Measurements from ENCODE around the gene FARS2. TPM values are rescaled to one million over a fixed set of nuclear protein-coding genes. Genes with fewer than 3 reads are reported as not detected.
A peak's percentile ranks its signal among the peaks of the same experiment; 100 is the strongest.

FARS2 gene
- total and polyA plus RNA-seq, 4 donors = 9.2 to 31.4 (median 19.4) TPM

DNA sequence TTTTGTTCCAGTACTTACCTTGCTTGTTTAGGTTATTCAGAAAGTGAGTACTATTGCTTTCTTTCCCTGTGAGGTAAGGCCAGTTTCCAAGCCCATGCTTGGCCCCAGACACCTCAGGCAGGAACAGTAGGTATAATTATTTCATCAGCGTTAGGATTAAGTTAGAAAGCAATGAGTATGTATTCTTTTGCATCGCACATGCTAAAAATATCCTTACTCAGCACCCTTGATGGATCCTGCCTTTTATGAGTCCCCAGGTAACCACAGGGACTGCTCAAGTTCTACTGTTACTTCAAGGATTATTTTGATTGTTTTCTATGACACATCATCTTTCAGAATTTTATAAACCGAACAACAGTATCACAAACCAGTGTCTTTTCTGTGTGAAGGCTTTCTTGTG lies 128.9 kb downstream of the FARS2 start:
- Histone ChIP-seq H3K9ac (ENCODE audit: insufficient read depth in 1 of 2, low read length in 2 of 2) (no peak overlapping the region), H3K36me3 (ENCODE audit: control insufficient read depth in 4 of 4, insufficient read depth in 4 of 4, low read length in 4 of 4) (no peaks in the 10 kb centered on the region), H3K9me3 (ENCODE audit: control insufficient read depth in 4 of 4, insufficient read depth in 3 of 4, low read length in 3 of 4) (no peaks in the 10 kb centered on the region), H3K27me3 (ENCODE audit: control insufficient read depth in 3 of 3, insufficient read depth in 3 of 3, low read length in 2 of 3) (no peaks in the 10 kb centered on the region), H3K4me1 (ENCODE audit: control insufficient read depth in 5 of 5, insufficient read depth in 5 of 5, low read length in 5 of 5) (peaks cover 0 to 3% (median 0%) of the 10 kb centered on the region in 5 donors), H3K4me3 (no peak overlapping the region), H3K27ac (ENCODE audit: low read depth in 1 of 2, low read length in 1 of 2) (no peak overlapping the region)
- ATAC-seq (ENCODE audit: insufficient read depth, low FRiP score) = no peak
- DNase-seq = no peak
- WGBS, 2 donors = 81 to 84% methylated on average over 3 of the region's 3 CpGs
- TF ChIP-seq, protein P1, sequence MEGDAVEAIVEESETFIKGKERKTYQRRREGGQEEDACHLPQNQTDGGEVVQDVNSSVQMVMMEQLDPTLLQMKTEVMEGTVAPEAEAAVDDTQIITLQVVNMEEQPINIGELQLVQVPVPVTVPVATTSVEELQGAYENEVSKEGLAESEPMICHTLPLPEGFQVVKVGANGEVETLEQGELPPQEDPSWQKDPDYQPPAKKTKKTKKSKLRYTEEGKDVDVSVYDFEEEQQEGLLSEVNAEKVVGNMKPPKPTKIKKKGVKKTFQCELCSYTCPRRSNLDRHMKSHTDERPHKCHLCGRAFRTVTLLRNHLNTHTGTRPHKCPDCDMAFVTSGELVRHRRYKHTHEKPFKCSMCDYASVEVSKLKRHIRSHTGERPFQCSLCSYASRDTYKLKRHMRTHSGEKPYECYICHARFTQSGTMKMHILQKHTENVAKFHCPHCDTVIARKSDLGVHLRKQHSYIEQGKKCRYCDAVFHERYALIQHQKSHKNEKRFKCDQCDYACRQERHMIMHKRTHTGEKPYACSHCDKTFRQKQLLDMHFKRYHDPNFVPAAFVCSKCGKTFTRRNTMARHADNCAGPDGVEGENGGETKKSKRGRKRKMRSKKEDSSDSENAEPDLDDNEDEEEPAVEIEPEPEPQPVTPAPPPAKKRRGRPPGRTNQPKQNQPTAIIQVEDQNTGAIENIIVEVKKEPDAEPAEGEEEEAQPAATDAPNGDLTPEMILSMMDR (IDR thresholded peaks at IDR 0.05; ENCODE audit: control extremely low read depth, extremely low read depth) = no peak

DNA sequence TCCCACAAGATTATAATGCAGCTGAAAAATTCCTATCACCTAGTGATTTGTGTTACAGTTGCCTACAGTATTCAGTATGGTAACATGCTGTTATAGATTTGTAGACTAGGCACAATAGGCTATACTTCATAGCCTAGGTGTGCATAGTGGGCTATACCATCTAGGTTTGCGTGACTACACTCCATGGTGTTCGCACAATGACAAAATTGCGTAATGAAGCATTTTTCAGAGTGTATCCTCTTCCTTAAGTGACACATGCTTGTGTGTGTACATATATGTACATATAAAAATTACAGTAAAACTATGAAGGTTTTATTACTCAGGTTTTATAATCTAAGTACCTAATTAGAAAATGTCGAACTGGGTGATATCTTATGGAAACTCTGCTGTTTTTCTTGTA lies 133.0 kb downstream of the FARS2 start:
- Histone ChIP-seq H3K9me3 (ENCODE audit: control insufficient read depth in 4 of 4, insufficient read depth in 3 of 4, low read length in 3 of 4) (no peaks in the 10 kb centered on the region), H3K27me3 (ENCODE audit: control insufficient read depth in 3 of 3, insufficient read depth in 3 of 3, low read length in 2 of 3) (no peaks in the 10 kb centered on the region), H3K4me3 (no peak overlapping the region), H3K36me3 (ENCODE audit: control insufficient read depth in 4 of 4, insufficient read depth in 4 of 4, low read length in 4 of 4) (no peaks in the 10 kb centered on the region), H3K27ac (ENCODE audit: low read depth in 1 of 2, low read length in 1 of 2) (no peak overlapping the region), H3K9ac (ENCODE audit: insufficient read depth in 1 of 2, low read length in 2 of 2) (no peak overlapping the region), H3K4me1 (ENCODE audit: control insufficient read depth in 5 of 5, insufficient read depth in 5 of 5, low read length in 5 of 5) (peaks cover 0 to 3% (median 0%) of the 10 kb centered on the region in 5 donors)
- no peak for DNase-seq
- TF ChIP-seq, protein P1 (IDR thresholded peaks at IDR 0.05; ENCODE audit: control extremely low read depth, extremely low read depth) = no peak
- WGBS, 2 donors = 90 to 95% methylated on average over 4 of the region's 4 CpGs
- ATAC-seq (ENCODE audit: insufficient read depth, low FRiP score) = no peak

DNA sequence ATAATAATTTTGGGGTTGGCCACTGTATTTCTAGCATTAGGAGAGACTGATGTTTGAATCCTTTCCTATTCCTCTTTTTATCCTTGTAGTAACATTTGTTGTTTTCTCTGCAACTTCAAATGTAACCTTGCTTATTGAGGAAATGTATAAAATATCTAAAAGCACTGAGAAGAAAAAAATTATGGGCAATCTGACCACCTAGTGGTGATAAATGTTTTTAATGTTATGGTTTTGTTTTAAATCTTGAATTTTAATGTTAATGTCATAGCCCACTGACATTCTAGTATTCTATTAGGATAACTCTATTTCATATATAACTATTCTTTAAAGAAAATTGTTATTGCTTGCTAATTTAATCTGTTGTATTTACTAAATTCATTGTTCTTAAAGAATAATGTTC lies 134.4 kb downstream of the FARS2 start:
- Histone ChIP-seq H3K4me3 (no peak overlapping the region), H3K9me3 (ENCODE audit: control insufficient read depth in 4 of 4, insufficient read depth in 3 of 4, low read length in 3 of 4) (no peaks in the 10 kb centered on the region), H3K9ac (ENCODE audit: insufficient read depth in 1 of 2, low read length in 2 of 2) (no peak overlapping the region), H3K36me3 (ENCODE audit: control insufficient read depth in 4 of 4, insufficient read depth in 4 of 4, low read length in 4 of 4) (no peaks in the 10 kb centered on the region), H3K27ac (ENCODE audit: low read depth in 1 of 2, low read length in 1 of 2) (no peak overlapping the region), H3K4me1 (ENCODE audit: control insufficient read depth in 5 of 5, insufficient read depth in 5 of 5, low read length in 5 of 5) (peaks cover 0 to 1% (median 0%) of the 10 kb centered on the region in 5 donors), H3K27me3 (ENCODE audit: control insufficient read depth in 3 of 3, insufficient read depth in 3 of 3, low read length in 2 of 3) (no peaks in the 10 kb centered on the region)
- ATAC-seq (ENCODE audit: insufficient read depth, low FRiP score) (no peak), DNase-seq (no peak)
- TF ChIP-seq, protein P1 (IDR thresholded peaks at IDR 0.05; ENCODE audit: control extremely low read depth, extremely low read depth) = no peak

DNA sequence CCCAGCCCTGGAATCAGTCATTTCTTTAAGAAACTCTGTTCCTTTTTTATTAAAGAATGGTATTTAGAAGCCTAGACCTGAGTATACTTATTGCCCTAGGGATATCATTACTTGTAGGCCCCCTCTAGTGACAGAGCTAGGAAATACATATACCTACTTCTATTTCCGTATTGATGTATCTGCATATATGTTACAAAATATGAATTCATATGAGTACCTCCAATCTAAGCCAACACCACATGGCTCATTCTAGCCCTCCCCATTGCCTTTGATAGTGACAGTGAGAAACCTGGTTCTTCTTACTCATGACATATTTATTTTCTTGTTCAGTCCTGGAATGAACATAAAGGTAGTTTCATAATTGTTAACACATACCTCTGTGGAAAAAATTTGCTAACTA lies 137.2 kb downstream of the FARS2 start:
- ATAC-seq (ENCODE audit: insufficient read depth, low FRiP score) (no peak), DNase-seq (peak in 2 of 3 donors; percentile 19 to 30)
- Histone ChIP-seq H3K9ac (ENCODE audit: insufficient read depth in 1 of 2, low read length in 2 of 2) (no peak overlapping the region), H3K27me3 (ENCODE audit: control insufficient read depth in 3 of 3, insufficient read depth in 3 of 3, low read length in 2 of 3) (no peaks in the 10 kb centered on the region), H3K9me3 (ENCODE audit: control insufficient read depth in 4 of 4, insufficient read depth in 3 of 4, low read length in 3 of 4) (peaks cover 0 to 4% (median 0%) of the 10 kb centered on the region in 4 donors), H3K36me3 (ENCODE audit: control insufficient read depth in 4 of 4, insufficient read depth in 4 of 4, low read length in 4 of 4) (no peaks in the 10 kb centered on the region), H3K4me3 (no peak overlapping the region), H3K27ac (ENCODE audit: low read depth in 1 of 2, low read length in 1 of 2) (no peak overlapping the region), H3K4me1 (ENCODE audit: control insufficient read depth in 5 of 5, insufficient read depth in 5 of 5, low read length in 5 of 5) (no peaks in the 10 kb centered on the region)
- 24 to 34% methylated on average over 1 of the region's 1 CpG for WGBS, 2 donors
- TF ChIP-seq, protein P1 (IDR thresholded peaks at IDR 0.05; ENCODE audit: control extremely low read depth, extremely low read depth) = no peak
